Measurements from ENCODE around the gene USP54. TPM values are rescaled to one million over a fixed set of nuclear protein-coding genes. Genes with fewer than 3 reads are reported as not detected.
"Not testable (repeated sequence)": the region's sequence is repeated elsewhere in the genome, so short reads cannot be mapped to it uniquely, and the experiment has no call there.

USP54 gene
- 27.0 and 29.9 TPM in 2 replicates for total RNA-seq (2014; rRNA removed; shearing (Covaris generic))

DNA sequence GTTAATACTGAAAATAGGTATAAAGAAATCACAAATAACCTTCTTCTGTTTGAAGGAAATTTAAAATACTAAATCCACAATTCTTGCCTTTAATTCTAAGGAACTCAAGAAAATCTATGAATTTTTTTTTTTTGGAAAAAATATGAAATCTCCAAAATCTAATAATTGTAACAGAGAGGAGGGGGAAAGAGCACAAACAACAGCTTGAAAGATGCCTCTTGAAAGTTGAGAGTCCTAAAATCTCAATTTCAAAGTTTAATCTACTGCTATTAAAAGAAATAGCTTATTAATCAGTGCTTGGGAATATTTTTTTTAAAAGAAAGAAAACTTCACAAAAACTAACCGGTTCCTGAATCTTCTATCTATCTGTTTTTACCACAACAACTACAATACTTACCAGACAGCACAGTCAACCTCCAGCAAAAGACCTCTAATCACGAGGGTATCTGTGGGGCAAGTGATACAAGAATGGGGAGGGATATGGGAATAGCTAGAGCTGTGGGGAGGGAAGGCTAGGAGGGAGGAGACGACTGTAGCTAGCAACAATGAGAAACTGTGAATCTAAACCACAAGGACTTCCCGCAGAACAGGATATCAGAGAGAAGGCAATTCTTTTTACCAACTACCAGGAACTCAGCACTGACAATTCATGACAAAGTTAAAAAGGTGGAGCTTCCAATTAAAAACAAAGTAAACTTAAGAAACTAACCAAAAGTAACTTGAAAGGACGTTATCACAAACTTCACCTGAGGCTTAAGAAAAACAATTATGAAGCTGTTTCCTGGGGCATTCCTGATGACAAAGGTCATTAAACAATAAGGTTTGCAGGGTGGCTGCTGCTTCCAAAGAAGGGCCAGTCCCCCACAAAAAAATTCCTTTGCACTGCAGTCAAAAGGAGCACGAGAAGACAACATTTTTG, at the start of gene USP54:
Gene USP54, minus strand, starts transcription at position 462 of the 919 bp plus-strand sequence. CDS start 15,684 bp downstream, outside the sequence.
- peak; percentile 68 to 83 for DNase-seq
- Histone ChIP-seq H3K4me1 (peaks cover 5% of the 10 kb centered on the region; the same call in 1 of the 2 replicates), H3K27me3 (no peaks in the 10 kb centered on the region), H3K27ac (peak within 1 kb of the TSS; percentile 63), H3K9me3 (replicated peaks) (no peaks in the 10 kb centered on the region), H3K4me3 (peak within 1 kb of the TSS; percentile 33), H3K36me3 (no peaks in the 10 kb centered on the region)

- no peaks in the 10 kb centered on the region for H3K27me3 ChIP-seq
- no peak overlapping the region for H3K4me3 ChIP-seq
- no peaks in the 10 kb centered on the region for H3K36me3 ChIP-seq
- no peaks in the 10 kb centered on the region for H3K9me3 ChIP-seq (replicated peaks)
- peaks cover 6% of the 10 kb centered on the region; the same call in 1 of the 2 replicates for H3K4me1 ChIP-seq
- no peak overlapping the region for H3K27ac ChIP-seq
- no peak for DNase-seq
Measured at GRCh38 chr10:73639286-73639685, 48.1 kb upstream of the USP54 start.

DNA sequence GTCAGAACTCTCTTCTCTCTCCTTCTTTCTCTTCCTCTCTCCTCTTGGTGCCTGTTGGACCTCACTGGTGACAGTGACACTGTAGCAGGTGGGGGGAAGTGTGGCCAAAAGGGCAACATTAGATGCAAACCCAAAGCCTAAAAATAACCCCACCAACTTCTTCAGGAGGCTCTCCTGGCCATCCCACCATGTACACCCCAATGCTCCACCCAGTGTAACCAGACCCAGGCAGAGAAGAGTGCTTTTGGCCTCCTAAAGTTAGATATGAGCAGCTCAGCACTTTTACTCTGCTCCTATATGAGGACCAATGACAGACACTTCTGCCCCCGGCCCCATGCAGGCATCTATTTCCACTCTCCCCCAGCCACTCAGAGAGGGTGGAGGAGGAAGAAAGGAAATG, 44.6 kb upstream of the USP54 start:
- DNase-seq = no peak
- H3K4me1 ChIP-seq = no peaks in the 10 kb centered on the region
- H3K27me3 ChIP-seq = no peaks in the 10 kb centered on the region
- H3K4me3 ChIP-seq = no peak overlapping the region
- no peaks in the 10 kb centered on the region for H3K9me3 ChIP-seq (replicated peaks)
- H3K36me3 ChIP-seq = no peaks in the 10 kb centered on the region
- no peak overlapping the region for H3K27ac ChIP-seq

GRCh38 chr10:73634421-73634820, 43.3 kb upstream of the USP54 start:
- Histone ChIP-seq H3K4me1 (no peaks in the 10 kb centered on the region), H3K27me3 (no peaks in the 10 kb centered on the region), H3K27ac (no peak overlapping the region), H3K9me3 (replicated peaks) (no peaks in the 10 kb centered on the region), H3K4me3 (no peak overlapping the region), H3K36me3 (no peaks in the 10 kb centered on the region)
- DNase-seq = peak in 1 of 2 experiments; percentile 35

DNA sequence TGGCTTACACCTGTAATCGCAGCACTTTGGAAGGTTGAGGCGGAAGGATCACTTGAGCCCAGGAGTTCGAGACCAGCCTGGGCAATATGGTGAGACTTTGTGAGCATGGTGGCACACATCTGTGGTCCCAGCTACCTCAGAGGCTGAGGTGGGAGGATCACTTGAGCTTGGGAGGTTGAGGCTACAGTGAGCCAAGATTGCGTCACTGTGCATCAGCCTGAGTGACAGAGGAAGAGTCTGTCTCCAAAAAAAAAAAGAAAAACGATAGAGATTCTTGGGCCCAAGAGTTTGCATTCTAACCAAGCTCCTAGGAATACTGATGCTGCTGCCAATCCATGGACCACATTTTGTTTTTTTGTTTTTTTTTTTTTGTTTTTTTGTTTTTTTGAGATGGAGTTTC, 38.0 kb upstream of the USP54 start:
- Histone ChIP-seq H3K27me3 (no peaks in the 10 kb centered on the region), H3K4me1 (peaks cover 8% of the 10 kb centered on the region; the same call in 1 of the 2 replicates), H3K9me3 (replicated peaks) (no peaks in the 10 kb centered on the region), H3K4me3 (no peak overlapping the region), H3K27ac (no peak overlapping the region), H3K36me3 (no peaks in the 10 kb centered on the region)
- DNase-seq = no peak

DNA sequence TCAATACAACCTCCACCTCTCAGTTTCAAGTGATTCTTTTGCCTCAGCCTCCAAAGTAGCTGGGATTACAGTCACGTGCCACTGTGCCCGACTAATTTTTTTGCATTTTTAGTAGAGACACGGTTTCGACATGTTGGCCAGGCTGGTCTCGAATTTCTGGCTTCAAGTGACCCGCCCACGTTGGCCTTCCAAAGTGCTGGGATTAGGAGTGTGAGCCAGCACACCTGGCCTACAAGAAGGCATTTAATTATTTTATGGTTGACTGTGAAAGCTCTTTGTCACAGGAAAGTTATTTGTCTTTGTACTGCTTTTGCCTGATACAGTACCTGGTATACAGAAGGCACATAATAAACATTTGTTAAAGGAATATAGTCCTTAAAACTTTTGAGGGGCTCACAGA, 37.3 kb upstream of the USP54 start:
- Histone ChIP-seq H3K36me3 (no peaks in the 10 kb centered on the region), H3K27ac (no peak overlapping the region)
- DNase-seq = peak in 1 of 2 experiments; percentile 39

GRCh38 chr10:73627300-73627699, 36.2 kb upstream of the USP54 start:
- no peak overlapping the region for H3K4me3 ChIP-seq
- no peaks in the 10 kb centered on the region for H3K27me3 ChIP-seq
- peaks cover 8% of the 10 kb centered on the region; the same call in 1 of the 2 replicates for H3K4me1 ChIP-seq
- DNase-seq = no peak
- no peaks in the 10 kb centered on the region for H3K36me3 ChIP-seq
- no peak overlapping the region for H3K27ac ChIP-seq
- no peaks in the 10 kb centered on the region for H3K9me3 ChIP-seq (replicated peaks)

More for the DNA sequence above, 37.3 kb upstream of the USP54 start:
- Histone ChIP-seq H3K4me1 (peaks cover 8% of the 10 kb centered on the region; the same call in 1 of the 2 replicates), H3K9me3 (replicated peaks) (no peaks in the 10 kb centered on the region), H3K27me3 (no peaks in the 10 kb centered on the region), H3K4me3 (no peak overlapping the region)

DNA sequence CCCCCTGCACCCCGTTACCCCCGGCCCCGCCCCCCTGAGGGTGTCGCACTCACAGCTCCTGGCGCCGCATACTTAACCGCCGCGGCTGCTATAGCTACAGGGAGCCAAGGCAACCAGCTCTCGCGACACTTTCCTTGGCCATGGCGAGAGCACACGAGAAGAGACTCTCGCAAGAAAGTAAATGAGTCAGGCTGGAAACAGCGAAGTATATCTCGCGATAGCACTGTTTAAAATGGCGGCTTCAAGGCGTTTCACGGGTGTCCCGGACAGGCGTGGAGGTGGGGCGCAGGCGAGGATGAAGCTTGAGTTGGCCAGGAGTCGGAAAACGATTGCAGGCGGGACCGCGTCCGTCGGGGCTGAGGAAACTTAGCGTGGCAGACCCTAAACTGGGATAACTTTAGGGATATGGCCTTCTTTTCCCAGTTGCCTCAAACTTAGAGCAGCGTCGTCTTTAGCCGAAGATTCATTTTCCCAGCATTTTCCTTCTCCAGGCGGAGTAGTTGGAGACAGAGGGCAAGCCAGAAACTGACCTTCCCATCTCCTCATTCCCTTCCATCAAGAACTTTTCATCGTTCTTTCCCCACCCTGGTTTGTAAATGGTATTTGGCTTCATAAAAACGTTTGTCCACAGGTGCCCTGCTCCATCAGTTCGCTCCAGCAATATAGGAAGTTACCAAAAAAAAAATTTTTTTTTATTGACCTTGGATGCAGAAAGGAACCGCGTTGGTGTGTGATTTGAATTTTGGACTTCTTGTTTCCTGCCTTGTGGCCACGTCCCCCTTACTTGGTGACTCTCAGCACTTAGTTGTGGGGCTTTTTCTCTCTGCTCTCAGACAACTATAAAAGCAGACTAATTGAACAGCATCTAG, 35.0 kb upstream of the USP54 start:
- H3K4me3 ChIP-seq = peak overlapping the region; percentile 79
- peak; percentile 95 to 99 for DNase-seq
- H3K27me3 ChIP-seq = no peaks in the 10 kb centered on the region
- H3K9me3 ChIP-seq (replicated peaks) = no peaks in the 10 kb centered on the region
- peaks cover 8% of the 10 kb centered on the region; the same call in 1 of the 2 replicates for H3K4me1 ChIP-seq
- no peaks in the 10 kb centered on the region for H3K36me3 ChIP-seq
- H3K27ac ChIP-seq = peak overlapping the region; percentile 85

DNA sequence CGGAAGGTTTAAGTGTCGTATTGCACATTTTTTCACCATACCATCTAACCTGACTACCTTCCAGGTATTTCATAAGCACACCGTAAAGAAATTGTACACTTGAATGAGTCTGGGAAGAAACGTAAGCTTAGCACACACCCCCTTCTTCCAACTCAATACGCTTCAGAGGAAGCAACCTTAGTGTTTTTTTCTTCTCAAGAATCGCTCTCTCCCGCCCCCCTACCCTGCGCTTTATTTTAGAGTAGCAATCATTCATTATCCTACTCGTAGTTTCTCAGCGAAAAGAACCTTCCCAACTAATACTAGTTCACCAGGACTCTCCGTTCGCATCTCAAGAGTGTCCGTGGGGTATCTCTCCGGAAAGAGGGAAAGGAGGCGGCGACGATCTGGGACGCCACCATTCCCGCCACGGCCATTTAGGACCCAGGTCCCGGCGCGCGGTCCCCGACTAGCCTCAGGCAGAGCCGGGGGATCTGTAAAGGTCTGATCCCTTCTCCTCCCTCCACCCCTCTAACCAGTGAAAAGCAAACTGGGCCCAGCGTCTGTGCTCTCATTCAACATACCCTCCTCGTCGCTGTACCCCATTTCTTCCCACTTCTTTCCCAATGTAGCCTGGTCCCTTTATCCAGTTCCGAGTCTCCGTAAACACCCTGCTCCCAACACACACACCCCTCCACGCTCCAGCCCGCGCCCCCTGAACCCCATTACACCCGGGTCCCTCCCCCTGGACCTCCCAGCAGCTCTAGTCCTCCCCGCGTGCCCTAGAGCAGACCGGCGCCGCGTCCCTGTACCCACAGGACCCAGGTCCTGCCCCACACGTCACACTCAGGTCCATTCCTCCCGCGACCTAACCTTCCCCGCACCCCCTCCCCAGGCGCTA, 34.1 kb upstream of the USP54 start:
- H3K9me3 ChIP-seq (replicated peaks) = no peaks in the 10 kb centered on the region
- no peaks in the 10 kb centered on the region for H3K27me3 ChIP-seq
- peak; percentile 76 to 82 for DNase-seq
- H3K36me3 ChIP-seq = no peaks in the 10 kb centered on the region
- peak overlapping the region; percentile 79 for H3K4me3 ChIP-seq
- H3K4me1 ChIP-seq = peaks cover 8% of the 10 kb centered on the region; the same call in 1 of the 2 replicates
- peak overlapping the region; percentile 59 for H3K27ac ChIP-seq

GRCh38 chr10:73623056-73623455, 31.9 kb upstream of the USP54 start:
- peaks cover 4% of the 10 kb centered on the region; the same call in 1 of the 2 replicates for H3K4me1 ChIP-seq
- no peak for DNase-seq

GRCh38 chr10:73620974-73621373, 29.8 kb upstream of the USP54 start:
- not testable (repeated sequence) for H3K4me3 ChIP-seq; H3K27ac ChIP-seq; H3K36me3 ChIP-seq; H3K9me3 ChIP-seq (replicated peaks); DNase-seq; H3K4me1 ChIP-seq; H3K27me3 ChIP-seq

More at GRCh38 chr10:73623056-73623455, 31.9 kb upstream of the USP54 start:
- Histone ChIP-seq H3K27ac (no peak overlapping the region), H3K9me3 (replicated peaks) (no peaks in the 10 kb centered on the region), H3K4me3 (no peak overlapping the region), H3K27me3 (no peaks in the 10 kb centered on the region), H3K36me3 (no peaks in the 10 kb centered on the region)

- H3K9me3 ChIP-seq (replicated peaks); H3K36me3 ChIP-seq; H3K27ac ChIP-seq: not testable (repeated sequence)
Measured at GRCh38 chr10:73617143-73617542, 26.0 kb upstream of the USP54 start.

DNA sequence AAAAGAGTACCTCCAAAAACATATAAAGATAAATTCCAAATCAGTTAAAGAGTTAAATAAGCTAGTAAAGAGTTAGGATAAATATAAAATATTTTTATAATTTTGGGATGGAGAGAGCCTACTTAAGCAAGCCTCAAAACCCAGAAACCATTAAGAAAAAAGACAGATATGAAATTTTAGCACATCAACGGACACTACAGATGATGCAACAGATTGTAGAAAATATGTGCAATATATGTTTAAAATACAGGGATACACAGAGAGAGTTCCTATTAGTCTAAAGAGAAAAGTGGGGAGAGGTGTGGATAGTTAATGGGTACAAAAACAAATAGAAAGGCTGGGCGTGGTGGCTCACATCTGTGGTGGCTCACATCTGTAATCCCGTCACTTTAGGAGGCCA, 23.6 kb upstream of the USP54 start:
- H3K4me3 ChIP-seq = no peak overlapping the region
- H3K27ac ChIP-seq = no peak overlapping the region
- H3K36me3 ChIP-seq = 0 out of 2 replicates have a peak, but pooled peaks cover 2% of the 10 kb centered on the region
- no peaks in the 10 kb centered on the region for H3K9me3 ChIP-seq (replicated peaks)
- H3K27me3 ChIP-seq = no peaks in the 10 kb centered on the region
- H3K4me1 ChIP-seq = no peaks in the 10 kb centered on the region
- DNase-seq = no peak

More at GRCh38 chr10:73617143-73617542, 26.0 kb upstream of the USP54 start:
- H3K4me1 ChIP-seq, H3K4me3 ChIP-seq, H3K27me3 ChIP-seq, DNase-seq: not testable (repeated sequence)

DNA sequence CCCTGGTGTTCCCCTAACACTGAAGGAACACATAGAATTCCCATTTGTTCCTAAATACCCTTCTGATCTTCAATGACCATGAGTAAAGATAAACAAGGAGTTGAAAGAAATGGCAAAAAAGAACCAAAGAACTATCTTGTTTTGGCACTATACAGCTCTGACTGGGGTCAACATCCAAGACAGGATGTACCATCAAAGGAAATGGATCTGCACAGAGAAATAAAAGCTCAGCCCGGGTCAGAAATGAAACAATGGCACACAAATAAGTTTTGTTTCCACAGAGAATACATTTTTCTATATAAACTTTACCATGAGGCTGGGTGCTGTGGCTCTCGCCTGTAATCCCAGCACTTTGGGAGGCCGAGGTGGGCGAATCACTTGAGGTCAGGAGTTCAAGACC, 18.0 kb upstream of the USP54 start:
- Histone ChIP-seq H3K9me3 (replicated peaks) (no peaks in the 10 kb centered on the region), H3K27me3 (no peaks in the 10 kb centered on the region), H3K36me3 (peaks cover 2% of the 10 kb centered on the region; the same call in 1 of the 2 replicates), H3K4me3 (no peak overlapping the region), H3K4me1 (no peaks in the 10 kb centered on the region), H3K27ac (no peak overlapping the region)
- DNase-seq = no peak

Measured in SJCRH30 (cell line).